ENCODE data around the gene TSPAN18.

TSPAN18 gene

GRCh38 chr11:44690651-44691050 lies 36.1 kb upstream of the TSPAN18 start:
- no peak overlapping the region for H3K4me3 ChIP-seq (ENCODE audit: low read depth, low read length)
- TF ChIP-seq CTCF (IDR thresholded peaks at IDR 0.05; ENCODE audit: low read depth, low read length, missing control alignments): no peak
- DNase-seq (ENCODE audit: low read depth): no peak

- no peak overlapping the region for H3K4me3 ChIP-seq (ENCODE audit: low read depth, low read length)
- DNase-seq (ENCODE audit: low read depth): no peak
- TF ChIP-seq CTCF (IDR thresholded peaks at IDR 0.05; ENCODE audit: low read depth, low read length, missing control alignments): no peak
These were observed 34.3 kb upstream of the TSPAN18 start for GRCh38 chr11:44692460-44692859.

- DNase-seq (ENCODE audit: low read depth): no peak
- no peak overlapping the region for H3K4me3 ChIP-seq (ENCODE audit: low read depth, low read length)
- no peak for TF ChIP-seq CTCF (IDR thresholded peaks at IDR 0.05; ENCODE audit: low read depth, low read length, missing control alignments)
These were observed 33.1 kb upstream of the TSPAN18 start for GRCh38 chr11:44693654-44694119.

GRCh38 chr11:44694443-44694842 lies 32.3 kb upstream of the TSPAN18 start:
- no peak for TF ChIP-seq CTCF (IDR thresholded peaks at IDR 0.05; ENCODE audit: low read depth, low read length, missing control alignments)
- H3K4me3 ChIP-seq (ENCODE audit: low read depth, low read length): no peak overlapping the region
- DNase-seq (ENCODE audit: low read depth): no peak

- DNase-seq (ENCODE audit: low read depth): no peak
- no peak for TF ChIP-seq CTCF (IDR thresholded peaks at IDR 0.05; ENCODE audit: low read depth, low read length, missing control alignments)
- H3K4me3 ChIP-seq (ENCODE audit: low read depth, low read length): no peak overlapping the region
These were observed 31.5 kb upstream of the TSPAN18 start for GRCh38 chr11:44695169-44695833.

GRCh38 chr11:44698252-44698912 lies 28.4 kb upstream of the TSPAN18 start:
- TF ChIP-seq CTCF (IDR thresholded peaks at IDR 0.05; ENCODE audit: low read depth, low read length, missing control alignments): no peak
- DNase-seq (ENCODE audit: low read depth): no peak
- no peak overlapping the region for H3K4me3 ChIP-seq (ENCODE audit: low read depth, low read length)
